LoVo (cell line): Measurements from ENCODE around the gene UGT2A3.
"Not testable (repeated sequence)": the region's sequence is repeated elsewhere in the genome, so short reads cannot be mapped to it uniquely, and the experiment has no call there.

ENCODE experiments used
- DNase-seq: peaks from one replicate; pipeline ENCODE4 v3.0.0-alpha.2; 2016; ENCODE audit warnings: low spot score

UGT2A3 gene

DNA sequence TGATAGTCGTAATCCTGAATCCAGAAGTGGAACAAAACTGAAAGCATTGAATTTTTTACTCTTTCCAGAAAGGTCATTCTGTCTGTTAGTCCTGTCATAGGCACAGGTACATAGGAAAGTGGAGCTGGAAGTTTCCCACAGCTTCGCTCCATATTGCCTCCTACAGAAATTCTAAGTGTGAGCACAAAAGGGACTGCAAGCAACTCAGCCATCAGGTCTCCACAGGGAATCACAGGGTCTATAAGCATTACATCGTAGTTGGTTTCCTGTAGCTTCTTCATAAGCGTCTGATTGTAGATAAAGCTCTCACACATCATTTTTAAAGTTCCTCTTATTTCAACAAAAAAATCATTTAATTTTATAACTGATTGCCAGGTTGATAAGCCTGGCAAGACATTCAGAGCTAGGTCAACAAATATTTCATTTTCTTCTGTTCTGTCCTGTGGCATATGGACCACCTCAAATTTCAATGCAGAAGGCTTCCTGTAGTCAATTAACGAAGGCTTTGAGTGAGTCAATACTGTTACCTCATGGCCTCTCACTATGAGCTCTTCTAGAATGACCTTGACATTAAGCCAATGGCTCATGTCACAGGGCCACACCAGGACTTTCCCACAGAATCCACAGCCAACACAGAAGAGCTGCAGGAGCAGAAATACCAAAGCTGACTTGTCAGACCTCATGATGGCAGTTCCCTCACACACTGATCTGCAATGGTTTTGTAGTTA, at the start of gene UGT2A3:
Gene UGT2A3, minus strand, starts transcription at position 727 of the 728 bp plus-strand sequence. Its CDS starts 44 bp downstream, at position 683.
- DNase-seq = peak; percentile 6

DNA sequence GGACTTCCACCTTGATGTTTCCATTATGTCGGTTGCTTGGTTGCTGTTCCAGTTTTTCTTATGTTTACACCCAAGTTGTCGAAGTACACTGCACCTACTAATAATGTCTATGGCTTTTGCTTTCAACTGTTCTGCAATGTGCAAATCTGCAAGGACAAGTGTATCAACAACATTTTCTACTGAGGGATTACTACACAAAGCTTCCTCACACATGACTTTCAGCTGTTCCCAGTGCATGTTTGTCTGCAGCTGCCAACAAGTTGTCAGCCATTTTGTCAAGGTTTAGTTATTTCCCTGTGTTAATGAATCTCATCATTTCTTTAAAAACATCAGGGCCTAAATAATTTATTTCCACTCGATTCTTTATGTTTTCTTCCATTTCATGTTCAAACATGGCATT, 45.4 kb upstream of the UGT2A3 start:
- DNase-seq = no peak

DNA sequence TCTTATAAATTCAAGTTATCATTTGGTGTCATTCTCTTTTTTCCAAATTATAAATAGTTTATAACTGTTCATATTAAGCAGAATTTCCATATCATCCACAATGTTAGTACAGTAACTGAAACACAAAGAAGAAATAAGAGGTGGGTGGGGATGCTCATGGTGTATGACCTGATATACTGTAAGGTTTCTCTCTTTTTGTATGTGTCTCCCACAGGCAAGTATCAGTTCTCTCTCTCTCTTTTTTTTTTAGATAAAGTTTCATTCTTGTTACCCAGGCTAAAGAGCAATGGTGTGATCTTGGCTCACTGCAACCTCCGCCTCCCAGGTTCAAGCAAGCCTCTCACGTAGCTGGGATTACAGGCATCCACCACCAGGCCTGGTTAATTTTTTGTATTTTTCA, 43.7 kb upstream of the UGT2A3 start:
- DNase-seq = no peak

DNA sequence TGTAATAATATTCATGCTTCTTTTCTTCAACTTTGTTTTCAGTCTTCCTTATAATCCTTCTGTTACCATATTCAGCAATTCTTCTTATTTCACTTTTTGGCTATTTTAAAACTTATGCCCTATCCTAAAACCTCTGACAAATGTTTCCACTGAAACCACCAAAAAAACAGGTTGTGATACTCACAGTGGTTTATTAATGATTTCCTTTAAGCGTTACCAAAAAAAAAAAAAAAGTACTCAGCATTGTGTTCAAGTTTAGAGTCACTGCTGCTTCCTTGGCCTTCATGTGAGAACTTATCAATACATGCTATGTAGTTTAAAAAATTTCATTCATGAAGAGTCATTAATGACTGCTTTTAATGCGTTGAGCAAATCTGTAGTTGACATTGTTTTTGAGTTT, 35.4 kb upstream of the UGT2A3 start:
- no peak for DNase-seq

DNA sequence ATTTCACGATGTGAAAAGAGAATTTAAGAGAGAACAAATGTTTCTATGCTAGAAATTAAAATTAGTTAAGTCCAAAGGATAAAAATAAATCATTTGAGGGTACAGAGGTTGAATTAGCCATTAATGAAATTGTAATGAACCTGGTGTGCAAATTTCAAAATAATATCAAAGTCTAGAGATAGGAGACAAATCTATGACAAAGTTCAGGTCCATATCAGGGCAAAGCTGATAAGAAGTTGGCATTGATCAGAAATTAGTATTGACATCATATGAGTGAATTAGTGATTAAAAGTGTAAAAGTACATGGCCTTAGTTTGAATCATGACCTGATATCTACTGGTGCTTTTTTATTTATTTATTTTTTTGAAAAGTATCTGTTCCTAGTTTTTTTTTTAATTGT, 33.8 kb upstream of the UGT2A3 start:
- DNase-seq = no peak

DNA sequence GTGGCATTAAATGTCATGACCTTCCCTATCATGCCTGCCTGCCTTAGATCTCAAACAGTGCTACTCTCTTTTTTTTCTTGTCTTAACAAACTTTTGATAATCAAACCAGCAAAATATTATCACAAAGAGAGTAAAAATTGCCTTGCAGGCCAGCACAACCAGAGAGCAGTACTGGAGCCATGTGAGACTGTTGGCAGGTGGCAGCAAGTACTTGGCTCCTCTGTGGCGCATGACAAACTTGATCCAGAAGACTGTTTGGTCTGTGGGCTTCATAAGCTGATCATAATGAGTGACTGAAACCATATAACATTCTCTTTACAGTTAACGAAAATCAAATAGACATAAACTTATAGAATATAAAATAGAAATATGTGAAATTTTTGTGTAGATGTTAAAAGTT, 33.3 kb upstream of the UGT2A3 start:
- DNase-seq = no peak

DNA sequence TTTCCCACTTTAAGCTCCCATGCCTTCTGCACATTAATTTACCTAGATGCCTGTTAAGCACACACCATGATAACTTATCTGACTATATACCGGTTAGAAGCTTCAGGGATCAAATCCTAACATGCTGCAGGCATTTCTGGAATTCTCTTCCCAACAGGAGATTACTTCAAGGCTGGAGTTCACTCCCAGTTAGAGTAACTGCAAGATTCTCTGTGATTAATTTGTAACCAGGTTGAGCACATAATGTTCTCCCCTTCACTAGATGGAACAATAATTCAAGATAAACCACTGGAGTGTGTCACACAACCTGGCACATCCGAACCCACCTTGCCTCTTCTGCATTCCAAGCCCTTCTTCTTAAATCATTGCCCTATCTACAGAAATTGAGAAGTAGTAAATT, 11.8 kb upstream of the UGT2A3 start:
- no peak for DNase-seq

DNA sequence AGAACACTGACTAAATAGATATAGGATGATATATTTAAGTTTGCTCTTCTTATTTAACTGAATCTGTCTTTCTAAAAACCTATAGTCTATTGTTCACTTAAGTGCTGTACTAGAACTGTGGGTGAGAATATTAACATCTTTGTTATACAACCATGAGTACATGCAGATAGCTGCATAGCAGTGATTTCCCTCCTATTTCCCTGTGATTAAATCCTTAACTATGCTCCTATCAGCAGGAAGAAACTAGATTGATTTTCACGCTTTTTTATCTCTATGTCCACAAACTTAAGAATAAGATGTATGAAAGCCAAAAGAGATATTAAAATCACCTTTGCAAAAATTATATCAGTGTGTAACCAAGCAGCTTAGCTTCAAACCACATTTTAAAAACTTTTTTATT, 11.3 kb upstream of the UGT2A3 start:
- DNase-seq = no peak

DNA sequence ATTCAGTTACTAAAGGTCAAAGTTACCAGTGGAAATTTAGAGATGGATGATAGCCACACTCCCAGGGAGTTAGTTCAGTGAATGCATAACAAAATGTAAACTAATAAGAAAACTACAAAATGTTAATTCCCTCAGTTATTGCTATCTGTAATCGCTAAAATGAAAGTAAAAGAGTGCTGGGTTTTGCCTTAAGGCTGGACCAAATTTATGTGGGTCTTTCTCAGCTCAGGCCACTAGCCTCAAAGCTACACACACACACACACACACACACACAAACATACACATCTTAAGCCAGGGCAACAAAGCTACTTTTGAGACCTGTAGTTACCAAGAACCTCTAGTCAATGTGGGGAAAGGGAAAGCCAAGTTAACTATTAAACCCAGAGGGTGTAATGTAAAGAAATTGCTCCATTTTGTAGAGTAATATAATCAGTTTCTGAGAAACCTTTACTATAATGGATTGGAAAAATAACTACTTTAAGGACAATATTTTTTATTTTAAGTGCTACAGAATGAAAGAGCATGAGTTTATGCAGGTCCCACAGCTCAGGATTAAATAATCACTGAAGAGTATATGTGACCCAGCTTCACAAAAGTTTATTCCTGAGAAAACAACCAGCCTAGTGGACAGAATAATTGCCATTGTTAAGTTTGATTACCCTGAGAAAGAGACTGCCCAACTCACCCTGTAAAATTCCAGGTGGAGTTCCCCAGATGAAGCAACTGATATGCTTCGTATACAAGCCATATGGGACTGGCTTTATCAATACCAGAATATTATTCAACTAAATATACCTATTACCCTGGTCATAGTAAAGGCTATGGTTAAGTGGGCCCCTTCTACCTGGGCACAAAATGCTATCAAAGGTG, 8.9 kb upstream of the UGT2A3 start:
- DNase-seq = no peak

DNA sequence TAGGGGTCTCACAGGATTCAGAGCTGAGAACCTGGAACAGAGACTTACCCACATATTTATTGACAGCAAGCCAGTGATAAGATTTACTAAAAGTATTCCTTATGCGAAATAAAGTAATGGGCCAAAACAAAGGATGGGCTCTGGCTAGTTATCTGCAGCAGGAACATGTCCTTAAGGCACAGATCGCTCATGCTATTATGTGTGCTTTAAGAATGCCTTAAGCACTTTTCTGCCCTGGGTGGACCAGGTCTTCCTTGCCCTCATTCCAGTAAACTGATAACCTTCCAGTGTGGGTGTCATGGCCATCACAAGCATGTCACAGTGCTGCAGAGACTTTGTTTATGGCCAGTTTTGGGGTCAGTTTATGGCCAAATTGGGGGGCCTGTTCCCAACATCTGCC, 7.5 kb upstream of the UGT2A3 start:
- not testable (repeated sequence) for DNase-seq

DNA sequence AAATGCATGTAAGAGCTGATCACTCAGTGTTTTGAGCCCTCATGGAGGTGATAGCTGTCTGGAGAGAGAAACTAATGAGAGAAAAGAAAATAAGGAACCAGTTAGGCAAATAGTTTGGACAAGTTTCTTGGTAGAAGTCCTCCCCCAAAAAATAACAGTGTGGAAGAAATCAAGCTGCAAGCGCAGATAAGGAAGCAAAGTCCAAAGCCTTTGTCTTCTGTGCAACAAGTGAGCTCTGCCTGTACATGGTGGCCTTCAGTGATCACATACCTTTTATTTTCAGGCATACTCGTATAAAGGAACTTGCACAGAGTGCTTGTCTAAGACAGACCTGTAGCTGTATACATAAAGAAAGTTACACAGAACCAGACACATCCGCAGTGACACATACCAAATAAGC, 2.5 kb upstream of the UGT2A3 start:
- no peak for DNase-seq

DNA sequence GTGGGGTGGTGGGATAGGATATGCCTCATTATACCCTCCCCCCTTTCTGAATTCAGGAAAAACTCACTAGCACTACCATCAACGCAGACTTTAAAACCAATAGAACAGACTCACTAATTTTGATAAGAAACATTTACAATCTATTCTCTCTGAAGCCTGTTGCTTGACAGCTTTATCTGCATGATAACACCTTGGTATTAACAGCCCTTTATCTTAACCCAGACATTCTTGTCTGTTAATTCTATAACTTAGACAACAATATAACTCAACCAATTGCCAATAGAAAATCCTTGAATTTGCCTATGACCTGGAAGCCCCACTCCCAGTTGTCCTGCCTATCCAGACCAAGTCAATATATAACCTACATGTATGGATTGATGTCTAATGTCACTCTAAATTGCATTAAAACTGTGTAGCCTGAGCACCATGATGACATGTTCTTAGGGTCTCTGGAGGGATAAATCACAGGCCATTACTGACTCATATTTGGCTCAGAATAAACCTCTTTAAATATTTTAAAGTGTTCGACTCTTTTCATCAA, 1.5 kb upstream of the UGT2A3 start:
- DNase-seq = no peak

DNA sequence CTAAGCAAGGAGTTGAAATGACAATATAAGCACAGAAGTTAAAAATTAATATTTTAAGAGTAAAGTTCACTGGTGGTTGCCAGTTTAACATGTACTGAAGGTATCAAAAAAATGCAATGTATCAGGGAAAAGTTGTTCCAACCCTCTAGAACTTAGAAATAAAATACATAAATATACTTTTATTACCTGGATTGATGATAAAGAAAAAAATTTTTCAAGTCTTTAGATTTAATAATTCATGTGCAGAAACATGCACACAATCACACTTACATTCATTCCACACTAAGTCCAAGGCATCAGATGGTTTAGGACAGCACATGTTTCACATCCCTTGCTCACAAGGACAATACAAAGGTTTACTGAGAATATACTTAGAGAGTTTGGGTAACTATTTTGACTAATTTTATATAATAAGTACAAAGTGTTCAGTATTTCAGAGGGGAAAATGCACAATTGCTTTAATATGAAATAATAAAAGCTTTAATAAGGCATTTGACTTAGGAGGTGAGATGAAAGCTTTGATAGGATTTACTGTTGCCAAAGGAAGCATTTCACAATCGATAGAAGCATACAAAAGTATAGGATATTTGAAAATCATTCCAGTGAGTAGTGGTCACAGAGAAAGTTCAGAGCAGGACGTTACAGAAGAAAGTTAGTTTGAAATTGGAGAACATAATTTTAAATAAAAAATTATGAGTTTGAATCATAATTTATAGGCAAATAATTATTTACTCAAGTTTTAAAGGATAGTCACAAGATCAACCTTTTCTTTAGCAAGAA, 392 bp upstream of the UGT2A3 start:
- no peak for DNase-seq

DNA sequence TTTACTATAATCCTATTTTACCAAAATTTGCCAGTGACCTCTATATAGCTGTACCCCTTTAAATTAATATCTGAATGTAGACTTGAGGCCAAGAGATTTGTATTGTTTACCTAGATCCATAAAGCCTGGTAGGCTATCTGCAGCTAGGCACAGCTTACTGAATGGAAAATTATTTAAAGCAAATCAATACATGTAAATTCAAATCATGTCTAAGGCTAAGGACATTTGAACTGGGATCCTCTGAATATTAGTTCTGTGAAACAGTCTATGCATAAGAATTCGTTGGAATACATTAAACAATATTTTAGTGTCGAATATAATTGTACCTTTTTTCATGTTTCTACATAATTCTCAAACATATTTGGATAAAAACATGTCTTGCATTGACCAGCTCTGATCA, 1.6 kb downstream of the UGT2A3 start:
- no peak for DNase-seq

DNA sequence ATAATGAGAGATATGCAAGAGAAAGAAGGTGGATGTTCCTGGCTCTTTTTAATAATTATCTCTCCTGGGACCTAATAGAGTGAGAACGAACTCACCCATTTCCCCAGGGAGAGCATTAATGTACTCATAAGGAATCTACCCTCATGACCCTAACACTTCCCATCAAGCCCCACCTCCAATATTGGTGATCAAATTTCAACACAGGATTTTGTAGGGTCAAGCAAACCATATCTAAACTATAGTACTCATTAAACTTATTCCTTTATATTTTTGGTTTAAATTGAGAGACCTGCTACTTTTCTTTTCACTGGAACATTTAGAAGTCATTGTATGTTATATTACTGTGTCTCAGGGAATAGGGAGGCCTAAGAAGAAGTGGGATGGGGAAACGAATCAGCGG, 2.6 kb downstream of the UGT2A3 start:
- DNase-seq = no peak

DNA sequence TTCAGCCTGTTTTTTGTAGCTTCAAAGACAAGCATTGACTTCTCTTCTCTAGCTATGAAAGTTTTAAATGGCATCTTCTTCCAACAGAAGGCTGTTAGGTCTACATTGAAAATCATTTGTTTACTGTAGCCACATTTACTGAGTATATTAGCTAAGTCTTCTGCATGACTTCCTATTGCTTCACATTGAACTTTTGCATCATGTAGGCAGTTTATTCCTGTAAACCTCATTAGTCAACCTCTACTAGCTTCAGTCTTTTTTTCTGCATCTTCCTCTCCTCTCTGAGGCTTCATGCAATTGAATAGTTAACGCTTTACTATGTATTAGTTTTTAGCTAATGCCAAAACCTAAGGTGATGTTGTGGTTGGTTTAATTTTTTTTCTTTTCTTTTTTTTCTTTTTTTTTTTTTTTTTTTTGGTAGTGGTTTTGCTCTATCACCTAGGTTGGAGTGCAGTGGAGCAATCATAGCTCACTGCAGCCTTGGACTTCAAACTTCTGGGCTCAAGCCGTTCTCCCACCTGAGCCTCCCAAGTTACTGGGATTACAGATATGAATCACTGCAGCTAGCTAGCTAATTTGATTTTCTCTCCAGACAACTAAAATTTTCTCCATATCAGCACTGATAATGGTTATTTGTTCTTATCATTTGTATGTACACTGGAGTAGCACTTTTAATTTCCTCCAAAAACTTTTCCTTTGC, 3.4 kb downstream of the UGT2A3 start:
- no peak for DNase-seq

DNA sequence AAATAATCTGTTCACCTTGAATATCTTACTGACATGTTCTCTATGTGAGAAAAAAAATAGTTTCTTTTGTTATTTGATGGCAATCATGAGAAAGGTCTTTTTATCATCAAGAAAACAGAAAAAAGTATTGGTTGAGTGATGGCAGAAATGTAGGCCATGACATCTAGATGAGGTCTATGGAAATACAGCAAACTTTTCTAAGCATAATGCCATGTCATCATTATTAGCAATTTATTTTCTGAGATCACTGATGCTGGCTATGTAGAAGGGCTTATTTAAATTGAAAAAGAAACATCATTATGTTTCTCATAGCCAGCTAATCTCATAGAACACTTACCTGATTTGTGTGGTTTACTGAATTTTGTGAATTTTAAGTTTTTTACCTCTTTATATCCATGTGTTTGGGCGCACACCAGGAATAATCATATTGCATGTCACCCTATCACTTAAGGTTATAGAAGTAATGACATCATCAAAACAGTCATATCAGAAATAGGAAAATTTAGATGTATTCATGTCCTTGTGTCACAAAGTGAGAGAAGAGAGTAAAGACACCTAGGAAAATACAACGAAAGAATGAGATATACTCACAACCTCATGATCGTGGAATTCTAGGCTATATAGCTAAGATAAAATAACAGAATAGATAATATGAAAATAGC, 22.4 kb downstream of the UGT2A3 start:
- no peak for DNase-seq

DNA sequence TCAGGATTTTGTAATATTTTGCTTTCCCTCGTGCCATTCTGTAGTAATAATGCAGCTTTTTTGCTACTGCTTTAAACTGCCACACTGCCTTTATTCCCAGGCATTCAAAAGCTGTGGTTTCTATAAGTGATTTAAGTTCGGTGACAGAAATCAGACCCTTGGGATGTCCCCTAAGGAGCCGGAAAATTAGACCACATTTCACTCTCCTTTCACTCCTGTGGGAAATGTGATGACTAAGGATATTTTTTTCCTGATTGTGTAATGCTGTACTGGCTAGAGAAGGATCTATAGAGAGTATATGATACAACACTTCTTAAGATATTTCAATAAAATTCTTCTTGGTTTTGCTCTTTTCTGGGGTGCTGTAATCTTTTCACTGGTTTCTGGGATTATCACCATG, 24.4 kb downstream of the UGT2A3 start:
- DNase-seq = no peak

DNA sequence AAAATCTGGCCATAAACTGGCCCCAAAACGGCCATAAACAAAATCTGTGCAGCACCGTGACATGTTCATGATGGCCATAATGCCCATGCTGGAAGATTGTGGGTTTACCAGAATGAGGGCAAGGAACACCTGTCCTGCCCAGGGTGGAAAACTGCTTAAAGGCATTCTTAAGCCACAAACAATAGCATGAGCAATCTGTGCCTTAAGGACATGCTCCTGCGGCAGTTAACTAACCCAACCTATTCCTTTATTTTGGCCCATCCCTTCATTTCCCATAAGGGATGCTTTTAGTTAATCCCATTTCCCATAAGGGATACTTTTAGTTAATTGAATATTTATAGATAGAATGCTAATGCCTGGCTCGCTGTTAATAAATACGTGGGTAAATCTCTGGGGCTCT, 29.4 kb downstream of the UGT2A3 start:
- not testable (repeated sequence) for DNase-seq

DNA sequence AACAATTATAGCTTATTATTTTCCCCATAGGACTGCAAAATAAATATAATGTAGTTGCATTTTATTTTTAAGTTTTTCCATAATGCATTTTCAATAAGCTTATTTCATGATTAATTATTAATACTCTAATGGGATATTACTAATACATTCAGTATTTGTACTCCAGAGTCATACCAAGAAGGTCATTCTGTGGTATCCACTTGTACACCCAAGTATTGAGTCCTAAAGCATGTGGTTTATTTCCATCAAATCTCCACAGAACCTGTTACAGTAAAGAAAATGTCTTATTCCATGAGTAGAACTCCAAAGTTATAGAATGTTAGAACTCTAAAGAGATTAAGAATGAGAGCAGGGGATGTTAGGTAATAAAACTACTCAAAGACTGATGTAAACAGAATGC, 30.6 kb downstream of the UGT2A3 start:
- DNase-seq = no peak

DNA sequence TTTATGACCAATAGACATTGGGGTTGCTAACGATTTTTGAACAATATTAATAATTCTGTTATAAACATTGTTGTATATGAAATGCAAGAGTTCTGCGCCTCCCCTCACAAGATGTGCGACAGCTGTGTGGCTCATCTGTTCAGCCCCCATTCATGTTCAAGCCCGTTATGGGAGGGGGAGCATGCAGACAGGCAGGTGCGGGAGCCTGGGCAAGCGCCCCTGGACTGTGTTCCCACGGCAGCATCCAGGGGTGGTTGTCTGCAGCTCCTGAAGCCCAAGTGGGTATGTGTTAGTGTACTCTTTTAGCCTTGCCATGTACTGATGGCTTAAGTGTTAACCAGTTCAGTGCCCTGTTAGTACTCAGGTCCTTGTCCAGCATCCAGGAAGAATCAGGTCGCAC, 34.6 kb downstream of the UGT2A3 start:
- DNase-seq = no peak
